Stomach (tissue), 9 donors: Measurements from ENCODE around the gene HTT. TPM values are rescaled to one million over a fixed set of nuclear protein-coding genes. Genes with fewer than 3 reads are reported as not detected.

Experiments used
- DNase-seq, 2 donors: peaks; one replicate each; pipeline versions ENCODE4 v3.0.0 to v3.0.0-alpha.2; 2013 to 2019
- H3K27ac ChIP-seq, 5 donors: fragments of 200-600 bp in 4 of 5; sonication (generic) in 4 of 5; one replicate each; pipeline ENCODE4 v1.5.1; 2013 to 2019; ENCODE audit warnings: mild to moderate bottlenecking in 1 of 5, moderate library complexity in 1 of 5
- H3K27me3 ChIP-seq, 3 donors: fragments of 200-600 bp; sonication (generic); one replicate each; pipeline ENCODE4 v1.5.1; 2017 to 2019; ENCODE audit warnings: mixed run types in 1 of 3
- H3K36me3 ChIP-seq, 4 donors: fragments of 200-600 bp; sonication (generic); 1 replicate in 3 of 4; 2 replicates in 1 of 4; pipeline ENCODE4 v1.5.1; 2016 to 2019
- H3K4me1 ChIP-seq, 4 donors: fragments of 200-600 bp; sonication (generic); one replicate each; pipeline ENCODE4 v1.5.1; 2016 to 2019
- H3K4me3 ChIP-seq, 4 donors: fragments of 200-600 bp; sonication (generic) in 3 of 4; one replicate each; pipeline ENCODE4 v1.5.1; 2016 to 2019; ENCODE audit warnings: mild to moderate bottlenecking in 1 of 4
- H3K9me3 ChIP-seq, 4 donors: fragments of 200-600 bp; sonication (generic); one replicate each; pipeline ENCODE4 v1.5.1; 2016 to 2019
- EP300 ChIP-seq: sonication (generic); formaldehyde crosslinking; IDR thresholded peaks from one replicate; pipeline ENCODE4 v1.6.1; 2017; ENCODE audit warnings: antibody characterized with exemption
- POLR2A ChIP-seq, 4 donors: fragments of 450-650 bp; IDR thresholded peaks; one replicate each; pipeline ENCODE4 v1.6.1; 2016; ENCODE audit warnings: antibody characterized with exemption in 4 of 4, control low read depth in 2 of 4, mild to moderate bottlenecking in 1 of 4, moderate library complexity in 1 of 4
- POLR2AphosphoS5 ChIP-seq, 3 donors: sonication (generic); formaldehyde crosslinking; IDR thresholded peaks; one replicate each; pipeline ENCODE4 v1.6.1; 2016; ENCODE audit warnings: antibody characterized with exemption in 3 of 3
- WGBS, 5 donors: extraction: QIAGEN DNeasy Blood & Tissue Kit in 3 of 5; methylation state at CpG; one replicate each; pipeline versions ENCODE4 v1.1.5 to v1.1.7; 2013 to 2018; 5-methylcytosine and 5-hydroxymethylcytosine counted together
- intact Hi-C: fragments of 100-400 bp; cut with DNase I; formaldehyde crosslinking; loops from one replicate; pipeline ENCODE4 v1.15.1; 2023; ENCODE audit warnings: low total_unique reads
- polyA plus RNA-seq, 3 donors: library from polyadenylated mRNA; stranded (reverse); fragments of 200-250 nt; gene quantifications; one replicate each; pipeline ENCODE4 v1.2.3, GENCODE V29; 2013
- total RNA-seq, 5 donors: library from RNA; depleted of rRNA; stranded (reverse); fragments of >200 nt; gene quantifications; one replicate each; pipeline versions ENCODE4 v1.1.0 to v1.2.3, GENCODE V29; 2014 to 2016
- TF ChIP-seq, protein P1 (sequence below), 7 experiments: fragments of 450-650 bp in 4 of 7; fragments of 200-600 bp in 3 of 7; sonication (generic) in 3 of 7; IDR thresholded peaks; one replicate each; pipeline ENCODE4 v1.5.1; 2016 to 2019; ENCODE audit warnings: antibody characterized with exemption in 7 of 7, control low read depth in 2 of 7, mild to moderate bottlenecking in 1 of 7
- donor health status: healthy with polysubstance abuse.
- donor health status: Bipolar disorder and iron deficiency.
- donor health status: healthy.

Gene HTT
- total and polyA plus RNA-seq, 8 donors = 3.4 to 95.7 (median 41.6) TPM

DNA sequence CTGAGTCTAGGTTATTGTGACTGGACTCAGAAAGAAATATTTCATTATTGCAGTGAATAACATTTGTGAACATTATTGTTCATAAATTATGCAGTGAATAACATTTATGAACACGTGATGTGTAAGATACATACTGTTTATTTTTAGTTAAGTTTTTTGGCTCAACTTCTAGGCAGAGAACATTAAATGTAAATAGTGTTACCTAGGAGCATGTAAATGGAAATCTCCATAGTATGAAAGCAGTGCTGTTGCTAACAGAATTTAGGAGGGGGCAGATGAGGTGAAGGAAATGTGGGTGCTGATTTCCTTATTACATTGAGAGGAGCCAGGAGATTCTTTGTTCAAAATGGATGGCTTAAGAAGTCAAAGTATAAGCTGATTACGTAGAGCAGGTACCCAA lies 45.0 kb downstream of the HTT start:
- WGBS, 5 donors = 26 to 55% (median 39%) methylated on average over 2 of the region's 2 CpGs
- H3K4me3 ChIP-seq = no peak overlapping the region
- intact Hi-C loops = no loop called here
- H3K27me3 ChIP-seq = no peaks in the 10 kb centered on the region
- DNase-seq = no peak
- peaks cover 27 to 65% (median 56%) of the 10 kb centered on the region in 4 donors for H3K36me3 ChIP-seq
- H3K9me3 ChIP-seq = no peaks in the 10 kb centered on the region
- TF ChIP-seq, protein P1, sequence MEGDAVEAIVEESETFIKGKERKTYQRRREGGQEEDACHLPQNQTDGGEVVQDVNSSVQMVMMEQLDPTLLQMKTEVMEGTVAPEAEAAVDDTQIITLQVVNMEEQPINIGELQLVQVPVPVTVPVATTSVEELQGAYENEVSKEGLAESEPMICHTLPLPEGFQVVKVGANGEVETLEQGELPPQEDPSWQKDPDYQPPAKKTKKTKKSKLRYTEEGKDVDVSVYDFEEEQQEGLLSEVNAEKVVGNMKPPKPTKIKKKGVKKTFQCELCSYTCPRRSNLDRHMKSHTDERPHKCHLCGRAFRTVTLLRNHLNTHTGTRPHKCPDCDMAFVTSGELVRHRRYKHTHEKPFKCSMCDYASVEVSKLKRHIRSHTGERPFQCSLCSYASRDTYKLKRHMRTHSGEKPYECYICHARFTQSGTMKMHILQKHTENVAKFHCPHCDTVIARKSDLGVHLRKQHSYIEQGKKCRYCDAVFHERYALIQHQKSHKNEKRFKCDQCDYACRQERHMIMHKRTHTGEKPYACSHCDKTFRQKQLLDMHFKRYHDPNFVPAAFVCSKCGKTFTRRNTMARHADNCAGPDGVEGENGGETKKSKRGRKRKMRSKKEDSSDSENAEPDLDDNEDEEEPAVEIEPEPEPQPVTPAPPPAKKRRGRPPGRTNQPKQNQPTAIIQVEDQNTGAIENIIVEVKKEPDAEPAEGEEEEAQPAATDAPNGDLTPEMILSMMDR (IDR thresholded peaks at IDR 0.05) = no peak
- TF ChIP-seq POLR2A (IDR thresholded peaks at IDR 0.05) = no peak
- peaks cover 19 to 59% (median 46%) of the 10 kb centered on the region in 4 donors for H3K4me1 ChIP-seq
- peak overlapping the region in 2 of 5 donors; percentile 33 to 56 for H3K27ac ChIP-seq

DNA sequence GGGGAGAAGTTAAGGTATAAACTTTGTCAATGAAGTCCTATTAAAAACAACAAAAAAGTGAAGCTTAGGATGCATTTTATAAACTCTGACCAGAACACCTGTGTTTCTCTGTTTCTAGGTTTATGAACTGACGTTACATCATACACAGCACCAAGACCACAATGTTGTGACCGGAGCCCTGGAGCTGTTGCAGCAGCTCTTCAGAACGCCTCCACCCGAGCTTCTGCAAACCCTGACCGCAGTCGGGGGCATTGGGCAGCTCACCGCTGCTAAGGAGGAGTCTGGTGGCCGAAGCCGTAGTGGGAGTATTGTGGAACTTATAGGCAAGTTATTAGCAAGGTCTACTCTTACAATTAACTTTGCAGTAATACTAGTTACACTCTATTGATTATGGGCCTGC lies 46.6 kb downstream of the HTT start:
- Histone ChIP-seq H3K36me3 (peaks cover 14 to 59% (median 48%) of the 10 kb centered on the region in 4 donors), H3K4me1 (peaks cover 19 to 60% (median 46%) of the 10 kb centered on the region in 4 donors), H3K27ac (peak overlapping the region in 2 of 5 donors; percentile 69 to 76), H3K9me3 (no peaks in the 10 kb centered on the region), H3K27me3 (no peaks in the 10 kb centered on the region), H3K4me3 (no peak overlapping the region)
- intact Hi-C loops = no loop called here
- no peak for DNase-seq
- WGBS, 5 donors = 94 to 97% (median 95%) methylated on average over 9 of the region's 9 CpGs
- no peak for TF ChIP-seq EP300
- no peak for TF ChIP-seq POLR2AphosphoS5 (IDR thresholded peaks at IDR 0.05)
- TF ChIP-seq, protein P1 (IDR thresholded peaks at IDR 0.05) = no peak
- no peak for TF ChIP-seq POLR2A (IDR thresholded peaks at IDR 0.05)

DNA sequence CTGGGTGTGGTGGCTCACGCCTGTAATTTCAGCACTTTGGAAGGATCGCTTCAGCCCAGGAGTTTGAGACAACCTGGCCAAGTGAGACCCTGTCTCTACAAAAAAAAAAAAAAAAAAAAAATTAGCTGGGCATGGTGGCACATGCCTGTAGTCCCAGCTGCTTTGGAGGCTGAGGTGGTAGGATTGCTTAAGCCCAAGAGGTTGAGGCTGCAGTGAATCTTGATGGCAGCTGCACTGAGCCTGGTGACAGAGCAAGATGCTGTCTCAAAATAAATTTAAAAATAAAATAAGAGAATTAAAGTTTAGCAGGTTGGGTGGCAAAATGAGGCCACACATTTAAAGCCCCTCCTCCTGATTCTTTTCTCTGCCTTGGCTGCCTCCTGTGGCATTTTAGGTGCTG lies 47.1 kb downstream of the HTT start:
- H3K36me3 ChIP-seq = peaks cover 10 to 57% (median 48%) of the 10 kb centered on the region in 4 donors
- no peaks in the 10 kb centered on the region for H3K27me3 ChIP-seq
- H3K9me3 ChIP-seq = no peaks in the 10 kb centered on the region
- 93 to 99% (median 95%) methylated on average over 2 of the region's 2 CpGs for WGBS, 5 donors
- peak overlapping the region in 4 of 5 donors; percentile 59 to 77 (median 72) for H3K27ac ChIP-seq
- DNase-seq = no peak
- TF ChIP-seq POLR2AphosphoS5 (IDR thresholded peaks at IDR 0.05) = no peak
- no peak for TF ChIP-seq EP300
- TF ChIP-seq, protein P1 (IDR thresholded peaks at IDR 0.05) = no peak
- TF ChIP-seq POLR2A (IDR thresholded peaks at IDR 0.05) = no peak
- H3K4me3 ChIP-seq = no peak overlapping the region
- intact Hi-C loops = no loop called here
- H3K4me1 ChIP-seq = peaks cover 19 to 60% (median 46%) of the 10 kb centered on the region in 4 donors

DNA sequence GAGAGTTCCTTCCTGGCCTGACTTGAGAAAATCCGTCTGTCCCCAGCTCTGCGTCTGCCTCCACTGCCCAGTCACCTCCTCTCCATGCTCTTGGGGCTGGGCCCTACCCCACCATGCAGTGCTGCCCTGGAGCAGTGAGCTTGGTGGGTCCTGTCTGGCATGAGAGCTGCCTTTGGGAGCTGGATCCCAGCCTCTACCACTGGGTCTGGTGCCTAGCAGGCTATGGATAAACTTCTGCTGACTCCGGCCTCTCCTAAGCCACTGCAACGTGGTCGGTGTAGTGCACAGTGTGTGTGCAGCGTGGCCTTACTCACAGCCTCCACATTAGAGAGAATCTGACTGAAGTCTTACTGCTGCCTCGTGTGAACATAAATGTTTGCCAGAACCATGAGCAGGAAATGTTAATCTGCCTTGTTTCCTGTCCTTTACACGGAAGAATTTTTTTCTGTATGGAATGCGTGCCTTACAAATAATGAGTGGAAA lies 47.6 kb downstream of the HTT start:
- Histone ChIP-seq H3K27me3 (no peaks in the 10 kb centered on the region), H3K27ac (peak overlapping the region; percentile 47 to 77 (median 69)), H3K9me3 (no peaks in the 10 kb centered on the region), H3K4me3 (no peak overlapping the region), H3K36me3 (peaks cover 11 to 57% (median 48%) of the 10 kb centered on the region in 4 donors), H3K4me1 (peaks cover 19 to 60% (median 46%) of the 10 kb centered on the region in 4 donors)
- peak in 1 of 3 donors; percentile 16 for TF ChIP-seq POLR2AphosphoS5 (IDR thresholded peaks at IDR 0.05)
- TF ChIP-seq, protein P1 (IDR thresholded peaks at IDR 0.05) = no peak
- DNase-seq = peak in 1 of 2 donors; percentile 55
- intact Hi-C loops = no loop called here
- 25 to 53% (median 47%) methylated on average over 9 of the region's 9 CpGs for WGBS, 5 donors
